Endothelial cell of umbilical vein (primary cell): ENCODE data around the gene GTF2H4. TPM values are rescaled to one million over a fixed set of nuclear protein-coding genes. Genes with fewer than 3 reads are reported as not detected.

Experiments used
- BruUV-seq: library from RNA; stranded (reverse); fragments of 400-500 nt; replicated peaks from 2 replicates; lab custom pipeline; 2021; lab: Mats Ljungman, UMichigan
- CTCF ChIA-PET: fragments of 300-600, 350-600 bp; sonication (Branson Sonifier 250); formaldehyde crosslinking; loops from one replicate; lab custom pipeline; 2021; ENCODE audit warnings: antibody characterized with exemption, inconsistent platforms; lab: Charles Lee
- POLR2A ChIA-PET: fragments of 300-600, 350-600 bp; sonication (Branson Sonifier 250); formaldehyde crosslinking; loops from one replicate; lab custom pipeline; 2021; ENCODE audit warnings: antibody characterized with exemption, inconsistent platforms; lab: Charles Lee
- DNase-seq: peaks from one replicate; pipeline ENCODE4 v3.0.0-alpha.2; 2011; ENCODE audit warnings: low read depth, low spot score
- FAIRE-seq: peaks from 2 replicates; lab custom pipeline; 2011; peaks lifted over from hg19 to GRCh38; lab: Jason Lieb, UNC
- H2AFZ ChIP-seq: 2 replicates; pipeline ENCODE4 v1.6.0; 2012; ENCODE audit warnings: low read depth, low read length, control low read depth, inconsistent platforms
- H3K27ac ChIP-seq: 2 replicates; pipeline ENCODE4 v1.5.1; 2011; ENCODE audit warnings: low read depth, mild to moderate bottlenecking, control low read depth, low read length, moderate library complexity; ENCODE audit not compliant: insufficient read depth
- H3K27me3 ChIP-seq, 2 experiments: 2 replicates each; pipeline versions ENCODE4 v1.6.0 to v1.6.1; 2011; ENCODE audit warnings: low read length in 2 of 2, mixed read lengths in 1 of 2; ENCODE audit not compliant: control insufficient read depth in 2 of 2, insufficient read depth in 2 of 2
- H3K36me3 ChIP-seq, 2 experiments: 2 replicates in 1 of 2; 3 replicates in 1 of 2; pipeline ENCODE4 v1.5.1; 2011; ENCODE audit warnings: low read length in 2 of 2, mild to moderate bottlenecking in 1 of 2, moderate library complexity in 1 of 2; ENCODE audit not compliant: control insufficient read depth in 2 of 2, insufficient read depth in 2 of 2; ENCODE audit errors: extremely low read depth in 1 of 2
- H3K4me1 ChIP-seq: 3 replicates; pipeline ENCODE4 v1.5.1; 2011; ENCODE audit warnings: mild to moderate bottlenecking, low read length; ENCODE audit not compliant: control insufficient read depth, insufficient read depth; ENCODE audit errors: extremely low read depth
- H3K4me2 ChIP-seq: 2 replicates; pipeline ENCODE4 v1.6.1; 2011; ENCODE audit warnings: low read length, control low read depth, mixed read lengths; ENCODE audit not compliant: insufficient read depth
- H3K4me3 ChIP-seq, 3 experiments: fragments of 200-600 bp in 1 of 3; sonication (generic), shearing (Covaris generic) in 1 of 3; replicated peaks in 1 of 3; 2 replicates each; pipeline ENCODE4 v1.5.1; 2011 to 2016; ENCODE audit warnings: control low read depth in 3 of 3, low read length in 3 of 3, mild to moderate bottlenecking in 2 of 3, inconsistent platforms in 1 of 3, low read depth in 1 of 3, moderate library complexity in 1 of 3; ENCODE audit not compliant: insufficient read depth in 1 of 3
- H3K79me2 ChIP-seq: 2 replicates; pipeline ENCODE4 v1.6.0; 2012; ENCODE audit warnings: low read length, inconsistent platforms; ENCODE audit not compliant: control insufficient read depth, insufficient read depth
- H3K9ac ChIP-seq: replicated peaks from 2 replicates; pipeline ENCODE3; 2011; ENCODE audit warnings: low read length, control low read depth; ENCODE audit not compliant: insufficient read depth; ENCODE audit errors: extremely low read depth
- H3K9me1 ChIP-seq: replicated peaks from 3 replicates; pipeline ENCODE4 v1.6.0; 2011; ENCODE audit warnings: mild to moderate bottlenecking, low read length; ENCODE audit not compliant: control insufficient read depth, insufficient read depth; ENCODE audit errors: extremely low read depth
- H3K9me3 ChIP-seq: replicated peaks from 2 replicates; pipeline ENCODE4 v1.5.1; 2012; ENCODE audit warnings: low read length, inconsistent platforms; ENCODE audit not compliant: control insufficient read depth, insufficient read depth
- H4K20me1 ChIP-seq: replicated peaks from 2 replicates; pipeline ENCODE3; 2011; ENCODE audit warnings: mild to moderate bottlenecking, low read length; ENCODE audit not compliant: control insufficient read depth, insufficient read depth; ENCODE audit errors: extremely low read depth
- CTCF ChIP-seq, 2 donors: IDR thresholded peaks; 1 replicate in 1 of 2; 2 replicates in 1 of 2; pipeline ENCODE4 v1.5.1; 2011; ENCODE audit warnings: low read length in 2 of 2, mild to moderate bottlenecking in 2 of 2, moderate library complexity in 2 of 2, control low read depth in 1 of 2, inconsistent platforms in 1 of 2, low read depth in 1 of 2; ENCODE audit not compliant: insufficient read depth in 1 of 2; ENCODE audit errors: extremely low read depth in 1 of 2
- EZH2 ChIP-seq: IDR thresholded peaks from 2 replicates; pipeline ENCODE4 v1.6.1; 2012; ENCODE audit warnings: borderline replicate concordance, low read depth, mild to moderate bottlenecking, moderate library complexity, low read length, inconsistent platforms; ENCODE audit not compliant: severe bottlenecking
- FOS ChIP-seq: IDR thresholded peaks from 2 replicates; pipeline ENCODE4 v1.6.1; 2011; ENCODE audit warnings: mild to moderate bottlenecking, low read length, moderate library complexity, borderline replicate concordance; ENCODE audit not compliant: insufficient read depth
- GATA2 ChIP-seq: IDR thresholded peaks from 2 replicates; pipeline ENCODE4 v1.7.0; 2011; ENCODE audit warnings: low read depth, mild to moderate bottlenecking, moderate library complexity, mixed read lengths, low read length; ENCODE audit not compliant: insufficient read length, insufficient read depth
- JUN ChIP-seq: IDR thresholded peaks from 2 replicates; pipeline ENCODE4 v1.6.1; 2011; ENCODE audit warnings: borderline replicate concordance, low read depth; ENCODE audit not compliant: insufficient read length, insufficient read depth
- MAX ChIP-seq: IDR thresholded peaks from 2 replicates; pipeline ENCODE4 v1.6.1; 2011; ENCODE audit not compliant: insufficient read depth, insufficient read length
- MYC ChIP-seq: IDR thresholded peaks from one replicate; pipeline ENCODE4 v1.6.1; 2011; ENCODE audit warnings: mild to moderate bottlenecking, low read depth, low read length
- POLR2A ChIP-seq: IDR thresholded peaks from 2 replicates; pipeline ENCODE4 v1.6.1; 2012; ENCODE audit warnings: low read depth, mild to moderate bottlenecking, control low read depth, low read length
- POLR2AphosphoS5 ChIP-seq: IDR thresholded peaks from 2 replicates; pipeline ENCODE4 v1.6.1; 2012; ENCODE audit warnings: low read depth, mild to moderate bottlenecking, control low read depth, low read length, moderate library complexity; ENCODE audit not compliant: insufficient read depth
- dilution Hi-C: fragments of 300-500 bp; cut with MboI; formaldehyde crosslinking; loops from one replicate; pipeline ENCODE4 v1.15.0; 2019; ENCODE audit warnings: low sequenced_read_pairs; ENCODE audit not compliant: extremely low pct_ligation_motif_present
- intact Hi-C: fragments of 100-400 bp; cut with micrococcal nuclease; formaldehyde crosslinking; loops from one replicate; pipeline ENCODE4 v1.10.0; 2022
- polyA plus RNA-seq, 4 experiments: library from polyadenylated mRNA; depleted of rRNA in 3 of 4; stranded (reverse) in 3 of 4; unstranded in 1 of 4; fragments of >200 nt; gene quantifications; 2 replicates each; pipeline versions ENCODE4 v1.2.1 to v1.2.3, GENCODE V29; 2011 to 2012; ENCODE audit warnings: missing spikeins in 1 of 4
- total RNA-seq: library from RNA; stranded (reverse); gene quantifications from 2 replicates; pipeline ENCODE4 v1.2.3, GENCODE V29; 2021

GTF2H4 gene
- total and polyA plus RNA-seq, 2 donors (not counting 3 experiments of a cell fraction or from before 2014, with no cell fraction given) = 40.5 to 52.6 TPM

- no peak overlapping the region for H3K4me2 ChIP-seq
- CTCF ChIA-PET = interaction anchor here (1.0 to 1.7 kb wide), 2 partner anchors 12 to 151 kb away, joined by 3 to 4 read pairs; no protein-coding TSS in a partner anchor
- no peaks in the 10 kb centered on the region for H3K9me3 ChIP-seq
- intact Hi-C loops = no loop called here
- dilution Hi-C loops = no loop called here
- H3K9ac ChIP-seq = no peak overlapping the region
- no TSS peak for BruUV-seq
- H3K9me1 ChIP-seq = no peaks in the 10 kb centered on the region
- H3K27ac ChIP-seq = no peak overlapping the region
- H3K36me3 ChIP-seq = peaks cover 2 to 18% of the 10 kb centered on the region in 2 experiments
- H3K4me3 ChIP-seq = no peak overlapping the region
- H4K20me1 ChIP-seq = no peaks in the 10 kb centered on the region
- H3K79me2 ChIP-seq = no peaks in the 10 kb centered on the region
- H3K27me3 ChIP-seq = no peaks in the 10 kb centered on the region
- FAIRE-seq = no peak
- DNase-seq = no peak
- TF ChIP-seq EZH2 (no peak), FOS (no peak), MAX (no peak), MYC (no peak), JUN (no peak), POLR2AphosphoS5 (no peak), CTCF (IDR thresholded peaks at IDR 0.05; ENCODE audit: extremely low read depth in 1 of 2, insufficient read depth in 1 of 2, low read depth in 1 of 2, low read length in 2 of 2) (no peak), GATA2 (no peak), POLR2A (no peak)
- H3K4me1 ChIP-seq = no peaks in the 10 kb centered on the region
- POLR2A ChIA-PET = no interaction called here
- no peak overlapping the region for H2AFZ ChIP-seq
Observed at GRCh38 chr6:30928677-30929076, 20.7 kb downstream of the GTF2H4 start.
